GM23338 (cell line): ENCODE measurements around the gene CA7. TPM values are rescaled to one million over a fixed set of nuclear protein-coding genes. Genes with fewer than 3 reads are reported as not detected.
A peak's percentile ranks its signal among the peaks of the same experiment; 100 is the strongest.

Experiments used
- ATAC-seq: fragments of 200-7000 bp; cut with Tn5 transposase; 3 replicates; pipeline ENCODE4 v1.9.1; 2020
- DNase-seq: peaks from one replicate; pipeline ENCODE4 v3.0.0-alpha.2; 2015; ENCODE audit warnings: low spot score
- H2AFZ ChIP-seq: fragments of 200-600 bp; sonication (generic); 2 replicates; pipeline ENCODE4 v1.8.0; 2016; ENCODE audit warnings: antibody characterized with exemption, mild to moderate bottlenecking, moderate library complexity
- H3F3A ChIP-seq: fragments of 200-600 bp; sonication (generic); replicated peaks from 2 replicates; pipeline ENCODE4 v1.8.0; 2017; ENCODE audit warnings: antibody characterized with exemption, mixed run types, low read depth
- H3K27ac ChIP-seq: fragments of 200-600 bp; sonication (generic); 2 replicates; pipeline ENCODE4 v1.6.1; 2016; ENCODE audit warnings: low read depth
- H3K27me3 ChIP-seq: fragments of 200-600 bp; sonication (generic); 2 replicates; pipeline ENCODE4 v1.8.0; 2016; ENCODE audit warnings: mild to moderate bottlenecking, mixed run types, moderate library complexity; ENCODE audit not compliant: insufficient read depth
- H3K36me3 ChIP-seq: fragments of 200-600 bp; sonication (generic); 2 replicates; pipeline ENCODE4 v1.8.0; 2016; ENCODE audit warnings: mild to moderate bottlenecking; ENCODE audit not compliant: insufficient read depth
- H3K4me1 ChIP-seq: fragments of 200-600 bp; sonication (generic); 2 replicates; pipeline ENCODE4 v1.8.0; 2016; ENCODE audit warnings: mild to moderate bottlenecking, moderate library complexity; ENCODE audit not compliant: insufficient read depth
- H3K4me2 ChIP-seq: fragments of 200-600 bp; sonication (generic); 2 replicates; pipeline ENCODE4 v1.7.1; 2017; ENCODE audit warnings: mixed run types
- H3K4me3 ChIP-seq: fragments of 200-600 bp; sonication (generic); 2 replicates; pipeline ENCODE4 v1.6.1; 2016; ENCODE audit warnings: mixed run types
- H3K79me2 ChIP-seq: fragments of 200-600 bp; sonication (generic); replicated peaks from 2 replicates; pipeline ENCODE4 v1.8.0; 2017; ENCODE audit warnings: mild to moderate bottlenecking; ENCODE audit not compliant: insufficient read depth
- H3K9me2 ChIP-seq: fragments of 200-600 bp; sonication (generic); 2 replicates; pipeline ENCODE4 v1.8.0; 2017; ENCODE audit not compliant: insufficient read depth
- H4K20me1 ChIP-seq: fragments of 200-600 bp; sonication (generic); replicated peaks from 2 replicates; pipeline ENCODE4 v1.8.0; 2017; ENCODE audit warnings: mild to moderate bottlenecking; ENCODE audit not compliant: insufficient read depth
- H3K27ac Mint-ChIP-seq: 2 replicates; pipeline ENCODE4 v1.8.0; 2020; ENCODE audit warnings: inconsistent platforms, mild to moderate bottlenecking, moderate library complexity, mixed read lengths
- H3K27me3 Mint-ChIP-seq: 3 replicates; pipeline ENCODE4 v1.8.0; 2022; ENCODE audit warnings: low read depth, mild to moderate bottlenecking, moderate library complexity, mixed read lengths, inconsistent platforms; ENCODE audit not compliant: insufficient read depth, poor library complexity
- H3K36me3 Mint-ChIP-seq: 3 replicates; pipeline ENCODE4 v1.8.0; 2021; ENCODE audit warnings: low read depth, mild to moderate bottlenecking, inconsistent platforms, moderate library complexity, mixed read lengths
- H3K4me1 Mint-ChIP-seq: 3 replicates; pipeline ENCODE4 v1.8.0; 2020; ENCODE audit warnings: mild to moderate bottlenecking, inconsistent platforms, mixed read lengths
- H3K4me3 Mint-ChIP-seq: 3 replicates; pipeline ENCODE4 v1.8.0; 2021; ENCODE audit warnings: moderate library complexity, mild to moderate bottlenecking, inconsistent platforms, mixed read lengths
- H3K9me3 Mint-ChIP-seq: 3 replicates; pipeline ENCODE4 v1.8.0; 2020; ENCODE audit warnings: moderate library complexity, mild to moderate bottlenecking, inconsistent platforms, mixed read lengths
- CTCF ChIP-seq, 2 experiments: fragments of 200-600 bp in 1 of 2; sonication (generic) in 1 of 2; conservative IDR thresholded peaks; 2 replicates each; pipeline versions ENCODE4 v1.5.1 to v1.6.1; 2016 to 2017; ENCODE audit warnings: antibody characterized with exemption in 2 of 2, low read depth in 2 of 2, mild to moderate bottlenecking in 2 of 2, moderate library complexity in 1 of 2
- ETS1 ChIP-seq: IDR thresholded peaks from 2 replicates; pipeline ENCODE4 v1.6.1; 2016; ENCODE audit warnings: antibody characterized with exemption
- EZH2 ChIP-seq: fragments of 200-600 bp; sonication (generic); IDR thresholded peaks from one replicate; pipeline ENCODE4 v1.8.0; 2017; ENCODE audit warnings: antibody characterized with exemption, mild to moderate bottlenecking, low read depth; ENCODE audit not compliant: unreplicated experiment
- POLR2AphosphoS5 ChIP-seq: IDR thresholded peaks from 2 replicates; pipeline ENCODE4 v1.6.1; 2016; ENCODE audit warnings: antibody characterized with exemption, low read depth
- STAT1 ChIP-seq: IDR thresholded peaks from one replicate; pipeline ENCODE4 v1.6.1; 2016; ENCODE audit warnings: antibody characterized with exemption; ENCODE audit not compliant: unreplicated experiment
- ZNF114 ChIP-seq: fragments of 250-450 bp; sonication (Bioruptor Pico); IDR thresholded peaks from 2 replicates; pipeline ENCODE4 v1.5.0; 2020; ENCODE audit warnings: mild to moderate bottlenecking, moderate library complexity
- ZNF331 ChIP-seq: fragments of 250-450 bp; sonication (Bioruptor Pico); IDR thresholded peaks from 2 replicates; pipeline ENCODE4 v1.5.0; 2020; ENCODE audit warnings: low read depth, mild to moderate bottlenecking, moderate library complexity
- polyA plus RNA-seq: library from polyadenylated mRNA; unstranded; fragments of >200 nt; fragmentation: Nextera tagmentation; extraction: Ambion mirVana; gene quantifications from 2 replicates; pipeline ENCODE4 v1.2.1, GENCODE V29; 2016
- total RNA-seq: library from RNA; depleted of rRNA; stranded (reverse); fragments of >200 nt; shearing (Covaris generic); gene quantifications from 2 replicates; pipeline ENCODE4 v1.2.3, GENCODE V29; 2014
- TF ChIP-seq, protein P1 (sequence below): fragments of 250-450 bp; sonication (Bioruptor Pico); IDR thresholded peaks from 2 replicates; pipeline ENCODE4 v1.5.0; 2020; ENCODE audit warnings: mild to moderate bottlenecking, moderate library complexity

CA7 gene
- total and polyA plus RNA-seq, 2 experiments from 2014 or later = 2.1 to 2.8 TPM

GRCh38 chr16:66894055-66894454, 49.8 kb downstream of the CA7 start (continued):
- TF ChIP-seq, protein P1, sequence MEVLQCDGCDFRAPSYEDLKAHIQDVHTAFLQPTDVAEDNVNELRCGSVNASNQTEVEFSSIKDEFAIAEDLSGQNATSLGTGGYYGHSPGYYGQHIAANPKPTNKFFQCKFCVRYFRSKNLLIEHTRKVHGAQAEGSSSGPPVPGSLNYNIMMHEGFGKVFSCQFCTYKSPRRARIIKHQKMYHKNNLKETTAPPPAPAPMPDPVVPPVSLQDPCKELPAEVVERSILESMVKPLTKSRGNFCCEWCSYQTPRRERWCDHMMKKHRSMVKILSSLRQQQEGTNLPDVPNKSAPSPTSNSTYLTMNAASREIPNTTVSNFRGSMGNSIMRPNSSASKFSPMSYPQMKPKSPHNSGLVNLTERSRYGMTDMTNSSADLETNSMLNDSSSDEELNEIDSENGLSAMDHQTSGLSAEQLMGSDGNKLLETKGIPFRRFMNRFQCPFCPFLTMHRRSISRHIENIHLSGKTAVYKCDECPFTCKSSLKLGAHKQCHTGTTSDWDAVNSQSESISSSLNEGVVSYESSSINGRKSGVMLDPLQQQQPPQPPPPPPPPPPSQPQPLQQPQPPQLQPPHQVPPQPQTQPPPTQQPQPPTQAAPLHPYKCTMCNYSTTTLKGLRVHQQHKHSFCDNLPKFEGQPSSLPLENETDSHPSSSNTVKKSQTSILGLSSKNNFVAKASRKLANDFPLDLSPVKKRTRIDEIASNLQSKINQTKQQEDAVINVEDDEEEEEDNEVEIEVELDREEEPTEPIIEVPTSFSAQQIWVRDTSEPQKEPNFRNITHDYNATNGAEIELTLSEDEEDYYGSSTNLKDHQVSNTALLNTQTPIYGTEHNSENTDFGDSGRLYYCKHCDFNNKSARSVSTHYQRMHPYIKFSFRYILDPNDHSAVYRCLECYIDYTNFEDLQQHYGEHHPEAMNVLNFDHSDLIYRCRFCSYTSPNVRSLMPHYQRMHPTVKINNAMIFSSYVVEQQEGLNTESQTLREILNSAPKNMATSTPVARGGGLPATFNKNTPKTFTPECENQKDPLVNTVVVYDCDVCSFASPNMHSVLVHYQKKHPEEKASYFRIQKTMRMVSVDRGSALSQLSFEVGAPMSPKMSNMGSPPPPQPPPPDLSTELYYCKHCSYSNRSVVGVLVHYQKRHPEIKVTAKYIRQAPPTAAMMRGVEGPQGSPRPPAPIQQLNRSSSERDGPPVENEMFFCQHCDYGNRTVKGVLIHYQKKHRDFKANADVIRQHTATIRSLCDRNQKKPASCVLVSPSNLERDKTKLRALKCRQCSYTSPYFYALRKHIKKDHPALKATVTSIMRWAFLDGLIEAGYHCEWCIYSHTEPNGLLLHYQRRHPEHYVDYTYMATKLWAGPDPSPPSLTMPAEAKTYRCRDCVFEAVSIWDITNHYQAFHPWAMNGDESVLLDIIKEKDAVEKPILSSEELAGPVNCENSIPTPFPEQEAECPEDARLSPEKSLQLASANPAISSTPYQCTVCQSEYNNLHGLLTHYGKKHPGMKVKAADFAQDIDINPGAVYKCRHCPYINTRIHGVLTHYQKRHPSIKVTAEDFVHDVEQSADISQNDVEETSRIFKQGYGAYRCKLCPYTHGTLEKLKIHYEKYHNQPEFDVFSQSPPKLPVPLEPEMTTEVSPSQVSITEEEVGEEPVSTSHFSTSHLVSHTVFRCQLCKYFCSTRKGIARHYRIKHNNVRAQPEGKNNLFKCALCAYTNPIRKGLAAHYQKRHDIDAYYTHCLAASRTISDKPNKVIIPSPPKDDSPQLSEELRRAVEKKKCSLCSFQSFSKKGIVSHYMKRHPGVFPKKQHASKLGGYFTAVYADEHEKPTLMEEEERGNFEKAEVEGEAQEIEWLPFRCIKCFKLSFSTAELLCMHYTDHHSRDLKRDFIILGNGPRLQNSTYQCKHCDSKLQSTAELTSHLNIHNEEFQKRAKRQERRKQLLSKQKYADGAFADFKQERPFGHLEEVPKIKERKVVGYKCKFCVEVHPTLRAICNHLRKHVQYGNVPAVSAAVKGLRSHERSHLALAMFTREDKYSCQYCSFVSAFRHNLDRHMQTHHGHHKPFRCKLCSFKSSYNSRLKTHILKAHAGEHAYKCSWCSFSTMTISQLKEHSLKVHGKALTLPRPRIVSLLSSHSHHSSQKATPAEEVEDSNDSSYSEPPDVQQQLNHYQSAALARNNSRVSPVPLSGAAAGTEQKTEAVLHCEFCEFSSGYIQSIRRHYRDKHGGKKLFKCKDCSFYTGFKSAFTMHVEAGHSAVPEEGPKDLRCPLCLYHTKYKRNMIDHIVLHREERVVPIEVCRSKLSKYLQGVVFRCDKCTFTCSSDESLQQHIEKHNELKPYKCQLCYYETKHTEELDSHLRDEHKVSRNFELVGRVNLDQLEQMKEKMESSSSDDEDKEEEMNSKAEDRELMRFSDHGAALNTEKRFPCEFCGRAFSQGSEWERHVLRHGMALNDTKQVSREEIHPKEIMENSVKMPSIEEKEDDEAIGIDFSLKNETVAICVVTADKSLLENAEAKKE = no peak
- no peak for TF ChIP-seq EZH2
- TF ChIP-seq ETS1 = no peak

DNA sequence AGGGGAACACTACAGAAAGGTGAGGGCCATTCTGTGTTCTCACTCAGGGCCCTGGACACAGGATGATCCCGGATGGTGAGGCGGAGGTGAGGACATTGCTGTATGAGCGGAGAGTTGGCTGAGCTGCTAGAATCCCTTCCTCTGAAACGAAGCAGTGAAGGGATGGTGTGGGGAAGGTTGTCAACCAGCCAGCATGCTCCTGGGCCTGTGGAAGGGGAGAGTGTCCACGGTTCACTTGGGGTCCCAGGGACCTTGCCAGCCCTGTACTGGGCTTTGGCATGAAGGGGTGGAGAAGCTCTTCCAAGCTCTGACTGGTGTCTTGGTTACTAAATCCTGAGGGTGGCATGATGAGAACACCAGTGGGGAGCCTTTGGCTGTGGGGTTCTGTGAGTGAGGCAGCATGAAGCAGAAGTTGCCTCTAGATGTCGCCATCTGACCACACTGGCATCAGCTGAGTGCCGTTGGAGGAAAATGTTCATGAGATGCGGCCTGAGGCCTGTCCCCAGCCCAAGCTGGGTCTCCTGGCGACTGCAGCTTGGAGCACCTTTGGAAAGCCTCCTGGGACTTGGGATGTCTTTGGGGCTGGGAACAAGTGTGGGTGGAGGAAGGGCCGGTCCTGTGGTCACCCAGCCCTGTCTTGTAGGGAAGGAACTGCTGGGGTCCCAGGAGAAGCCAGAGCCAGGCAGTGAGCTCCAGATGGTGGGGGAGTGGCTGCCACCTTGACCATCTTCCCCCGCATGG, 50.9 kb downstream of the CA7 start:
- DNase-seq = peak; percentile 79
- Mint-ChIP-seq H3K9me3 (no peaks in the 10 kb centered on the region; the same call in 2 of the 3 replicates), H3K27me3 (peaks cover 8% of the 10 kb centered on the region), H3K4me3 (no peak overlapping the region), H3K36me3 (peaks cover 7% of the 10 kb centered on the region; the same call in 1 of the 3 replicates), H3K27ac (no peak overlapping the region), H3K4me1 (peaks cover 7% of the 10 kb centered on the region; the same call in 2 of the 3 replicates)
- H3K9me2 ChIP-seq = no peaks in the 10 kb centered on the region
- no peaks in the 10 kb centered on the region for H3K79me2 ChIP-seq
- H3K27me3 ChIP-seq = no peaks in the 10 kb centered on the region
- peaks cover 5% of the 10 kb centered on the region; the same call in 1 of the 2 replicates for H3K4me1 ChIP-seq
- 0 out of 2 replicates have a peak, but pooled peaks cover 4% of the 10 kb centered on the region for H3F3A ChIP-seq
- TF ChIP-seq STAT1 (no peak), ZNF331 (CRISPR knock-in tag) (no peak), POLR2AphosphoS5 (no peak), EZH2 (no peak), CTCF (conservative IDR thresholded peaks at IDR 0.05; ENCODE audit: low read depth in 2 of 2) (peak; percentile 71 to 95), ZNF114 (CRISPR knock-in tag) (no peak)
- no peaks in the 10 kb centered on the region for H3K36me3 ChIP-seq
- no peak overlapping the region for H3K4me2 ChIP-seq
- no peak overlapping the region for H3K27ac ChIP-seq
- H3K4me3 ChIP-seq = no peak overlapping the region
- peak; percentile 90 for ATAC-seq
- no peaks in the 10 kb centered on the region; the same call in 1 of the 2 replicates for H4K20me1 ChIP-seq
- H2AFZ ChIP-seq = no peak overlapping the region
